Amygdala (tissue), 56 donors: ENCODE data around the gene COPG1.
"Not testable (repeated sequence)": the region's sequence is repeated elsewhere in the genome, so short reads cannot be mapped to it uniquely, and the experiment has no call there.

Experiments used
- DNase-seq, 56 donors: peaks; one replicate each; lab custom pipeline; 2025; lab: John Stamatoyannopoulos, UW

The COPG1 gene, protein sequence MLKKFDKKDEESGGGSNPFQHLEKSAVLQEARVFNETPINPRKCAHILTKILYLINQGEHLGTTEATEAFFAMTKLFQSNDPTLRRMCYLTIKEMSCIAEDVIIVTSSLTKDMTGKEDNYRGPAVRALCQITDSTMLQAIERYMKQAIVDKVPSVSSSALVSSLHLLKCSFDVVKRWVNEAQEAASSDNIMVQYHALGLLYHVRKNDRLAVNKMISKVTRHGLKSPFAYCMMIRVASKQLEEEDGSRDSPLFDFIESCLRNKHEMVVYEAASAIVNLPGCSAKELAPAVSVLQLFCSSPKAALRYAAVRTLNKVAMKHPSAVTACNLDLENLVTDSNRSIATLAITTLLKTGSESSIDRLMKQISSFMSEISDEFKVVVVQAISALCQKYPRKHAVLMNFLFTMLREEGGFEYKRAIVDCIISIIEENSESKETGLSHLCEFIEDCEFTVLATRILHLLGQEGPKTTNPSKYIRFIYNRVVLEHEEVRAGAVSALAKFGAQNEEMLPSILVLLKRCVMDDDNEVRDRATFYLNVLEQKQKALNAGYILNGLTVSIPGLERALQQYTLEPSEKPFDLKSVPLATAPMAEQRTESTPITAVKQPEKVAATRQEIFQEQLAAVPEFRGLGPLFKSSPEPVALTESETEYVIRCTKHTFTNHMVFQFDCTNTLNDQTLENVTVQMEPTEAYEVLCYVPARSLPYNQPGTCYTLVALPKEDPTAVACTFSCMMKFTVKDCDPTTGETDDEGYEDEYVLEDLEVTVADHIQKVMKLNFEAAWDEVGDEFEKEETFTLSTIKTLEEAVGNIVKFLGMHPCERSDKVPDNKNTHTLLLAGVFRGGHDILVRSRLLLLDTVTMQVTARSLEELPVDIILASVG

DNA sequence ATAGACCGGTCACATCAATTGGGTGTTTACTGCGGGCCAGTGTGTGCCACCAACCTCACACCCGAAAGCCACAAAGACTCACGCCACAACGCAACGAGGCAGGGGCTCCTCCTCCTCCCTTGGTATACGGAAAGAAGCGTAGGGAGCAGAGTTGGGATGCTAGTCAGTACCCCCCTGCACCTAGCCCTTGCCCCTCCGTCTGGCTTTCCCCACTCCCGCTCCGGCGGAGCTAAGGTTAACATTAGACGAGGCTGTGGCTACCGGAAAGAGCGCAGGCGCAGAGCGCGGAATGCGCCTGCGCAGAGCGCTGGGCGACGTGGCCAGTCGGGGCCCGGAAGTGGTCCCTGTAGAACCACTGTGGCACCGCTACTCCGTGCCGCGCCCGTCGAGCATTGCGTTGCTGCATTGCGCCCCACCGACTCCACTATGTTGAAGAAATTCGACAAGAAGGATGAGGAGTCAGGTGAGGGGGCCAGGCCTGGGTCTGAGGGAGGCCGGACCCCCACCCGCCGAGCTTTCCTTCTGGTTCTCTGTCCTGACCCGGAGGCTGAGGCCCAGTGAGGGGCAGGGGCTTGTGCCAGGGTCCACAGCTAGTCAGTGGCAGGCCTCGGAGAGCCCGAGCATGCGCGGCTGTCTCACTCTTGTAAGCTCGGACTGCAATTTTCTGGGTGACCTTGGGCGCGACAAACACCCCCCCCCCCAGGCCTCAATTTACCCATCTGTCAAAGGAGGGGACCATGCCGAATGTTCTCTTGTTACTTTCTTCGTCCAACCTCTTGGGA lies at the start of gene COPG1:
TSS of gene COPG1 (plus strand) at position 323 of the 782 bp plus-strand sequence. CDS start at position 427, 104 bp downstream.
- peak; percentile 38 to 92 (median 74) for DNase-seq

DNA sequence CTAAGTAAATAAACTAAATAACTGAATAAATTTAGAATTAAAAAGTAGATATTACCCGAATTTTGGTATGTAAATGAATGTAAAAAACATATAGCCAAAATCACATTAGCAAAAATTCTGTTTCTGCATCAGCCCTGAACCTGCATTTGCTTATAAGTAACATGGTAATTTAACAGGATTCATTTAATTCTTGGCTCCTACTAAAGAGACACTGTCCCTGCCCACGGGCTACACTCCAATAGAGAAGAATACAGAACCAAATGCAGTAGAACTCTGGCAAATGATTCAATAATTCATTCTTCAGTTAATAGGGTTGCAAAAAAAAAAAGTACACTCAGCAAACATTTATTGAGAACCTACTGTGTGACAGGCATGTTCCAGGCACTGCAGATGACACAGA lies 44.9 kb upstream of the COPG1 start:
- no peak for DNase-seq

DNA sequence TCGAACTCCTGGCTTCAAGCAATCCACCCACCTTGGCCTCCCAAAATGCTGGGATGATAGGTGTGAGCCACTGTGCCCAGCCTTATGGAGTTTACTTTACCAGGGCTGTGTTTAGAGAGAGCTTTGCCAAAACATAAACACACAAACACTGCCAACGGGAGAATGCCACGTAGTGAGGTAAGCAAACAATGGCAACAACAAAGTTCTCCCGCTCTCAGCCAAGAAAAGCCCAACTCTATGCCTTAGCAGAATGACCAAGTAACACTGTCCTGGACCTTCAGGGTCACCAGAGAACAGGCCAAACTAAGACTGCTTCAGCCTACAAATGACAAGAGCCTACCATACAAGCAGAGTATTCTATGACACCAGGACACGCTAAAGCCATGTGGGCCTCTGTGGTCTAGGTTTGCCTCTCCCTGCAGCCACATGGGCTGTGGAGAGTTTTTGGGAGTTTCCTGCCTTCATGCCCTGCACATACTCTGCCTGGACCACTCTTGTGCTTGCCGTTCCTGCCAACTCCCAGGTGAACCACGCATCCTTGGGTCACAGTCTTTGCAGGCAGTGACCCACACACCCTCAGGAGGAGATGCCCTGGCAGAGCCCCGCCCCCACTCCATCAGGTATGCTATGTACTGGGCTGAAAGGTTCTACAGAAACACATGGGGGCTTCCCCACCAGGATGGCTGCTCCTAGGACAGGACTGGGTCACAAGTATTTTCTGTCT lies 44.1 kb upstream of the COPG1 start:
- no peak for DNase-seq

DNA sequence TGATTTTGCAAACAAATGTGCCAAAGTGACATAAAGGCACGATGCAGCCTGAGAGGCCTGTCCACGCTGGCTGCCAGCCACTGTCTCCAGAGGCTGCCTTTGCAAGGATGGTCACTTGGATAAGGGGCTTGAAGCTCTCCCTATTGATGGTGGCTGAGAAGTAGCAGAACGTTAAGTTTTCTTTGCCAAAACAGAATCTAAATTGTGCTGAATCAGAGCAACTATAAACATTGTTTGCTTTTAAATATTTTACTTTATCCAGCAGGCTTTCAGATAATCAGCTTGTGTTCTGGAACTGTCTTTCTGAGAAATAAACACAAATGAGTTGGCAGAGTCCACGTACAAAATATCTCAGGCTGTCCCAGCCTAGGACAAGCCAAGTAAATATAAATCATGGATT lies 41.9 kb upstream of the COPG1 start:
- DNase-seq: peak in 6 of 56 donors; percentile 5 to 23 (median 13)

DNA sequence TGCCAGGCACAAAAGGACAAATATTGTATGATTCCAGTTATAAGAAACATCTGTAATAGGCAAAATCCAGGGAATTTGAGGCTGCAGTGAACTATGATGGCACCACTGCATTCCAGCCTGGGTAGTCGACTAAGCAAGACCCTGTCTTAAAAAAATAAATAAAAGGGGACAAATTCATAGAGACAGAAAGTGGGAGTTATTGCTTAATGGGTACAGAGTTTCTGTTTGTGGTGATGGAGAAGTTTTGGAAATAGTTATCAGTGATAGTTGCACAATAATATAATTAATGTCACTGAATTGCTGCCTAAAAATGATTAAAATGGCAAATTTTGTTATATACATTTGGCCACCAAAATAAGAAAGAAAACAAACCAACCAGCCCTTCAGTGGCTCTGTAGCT lies 38.1 kb upstream of the COPG1 start:
- no peak for DNase-seq

DNA sequence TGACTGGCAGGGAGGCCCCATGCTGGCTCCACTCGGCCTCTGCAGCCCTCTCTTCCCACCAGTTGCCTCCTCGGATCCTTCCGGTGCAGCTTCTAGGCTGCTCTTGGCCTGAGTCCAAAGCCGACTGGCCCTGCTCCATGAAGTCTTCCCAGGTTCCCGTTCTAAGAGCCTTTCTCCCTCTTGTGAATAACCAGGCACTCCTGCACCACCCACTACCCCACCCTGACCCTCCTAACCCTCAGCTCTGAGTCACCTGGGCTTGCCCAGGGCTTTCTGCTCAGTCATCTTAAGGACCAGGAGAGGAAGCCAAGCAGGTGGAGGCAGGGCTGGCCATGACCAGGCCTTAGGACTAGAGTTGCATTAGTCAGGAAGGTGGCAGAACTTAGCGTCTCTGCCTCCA lies 37.6 kb upstream of the COPG1 start:
- DNase-seq: peak in 1 of 56 donors; percentile 53

DNA sequence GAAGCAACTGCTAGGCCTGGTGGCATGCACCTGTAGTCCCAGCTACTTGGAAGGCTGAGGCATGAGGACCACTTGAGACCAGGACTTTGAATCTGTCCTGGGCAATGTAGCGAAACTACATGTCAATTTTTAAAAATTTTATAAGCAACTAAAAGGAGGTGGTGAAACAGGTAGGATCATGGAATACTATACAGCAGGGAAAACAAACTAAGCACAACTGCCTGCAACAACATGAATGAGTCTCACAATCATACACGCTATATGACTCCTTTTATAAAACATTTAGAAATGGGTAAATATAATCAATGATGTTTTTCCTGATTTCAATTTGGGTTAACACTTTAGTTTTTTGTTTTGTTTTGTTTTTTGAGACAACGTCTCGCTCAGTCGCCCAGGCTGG lies 36.2 kb upstream of the COPG1 start:
- DNase-seq: no peak

DNA sequence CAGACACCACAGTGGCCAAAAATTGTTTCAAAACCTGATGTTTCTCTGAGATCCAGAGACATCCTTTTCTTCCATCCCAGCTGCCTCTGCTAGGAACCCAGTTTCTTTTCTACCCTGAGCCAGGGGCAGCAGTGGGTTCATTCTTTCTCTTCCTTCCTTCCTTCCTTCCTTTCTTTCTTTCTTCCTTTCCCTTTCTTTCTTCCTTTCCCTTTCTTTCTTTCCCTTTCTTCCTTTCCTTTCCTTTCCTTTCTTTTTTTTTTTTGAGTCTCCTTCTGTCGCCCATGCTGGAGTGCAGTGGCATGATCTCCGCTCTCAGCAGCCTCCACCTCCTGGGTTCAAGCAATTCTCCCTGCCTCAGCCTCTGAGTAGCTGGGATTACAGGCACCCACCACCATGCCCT lies 30.7 kb upstream of the COPG1 start:
- no peak for DNase-seq

DNA sequence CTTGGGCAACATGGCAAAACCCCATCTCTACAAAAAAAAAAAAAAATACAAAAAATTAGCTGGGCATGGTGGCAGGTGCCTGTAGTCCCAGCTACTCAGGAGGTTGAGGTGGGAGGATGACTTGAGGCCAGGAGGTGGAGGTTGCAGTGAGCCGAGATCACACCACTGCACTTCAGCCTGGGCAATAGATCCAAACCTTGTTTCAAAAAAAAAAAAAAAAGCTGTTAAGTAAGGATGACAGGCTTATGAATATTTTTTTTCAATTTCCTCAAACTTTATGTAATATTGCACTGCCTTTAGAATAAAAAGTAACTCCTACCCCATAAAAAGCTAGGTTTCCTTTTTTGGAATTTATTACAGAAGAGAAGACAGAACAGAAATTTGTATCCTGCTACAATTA lies 25.0 kb upstream of the COPG1 start:
- DNase-seq: not testable (repeated sequence)

DNA sequence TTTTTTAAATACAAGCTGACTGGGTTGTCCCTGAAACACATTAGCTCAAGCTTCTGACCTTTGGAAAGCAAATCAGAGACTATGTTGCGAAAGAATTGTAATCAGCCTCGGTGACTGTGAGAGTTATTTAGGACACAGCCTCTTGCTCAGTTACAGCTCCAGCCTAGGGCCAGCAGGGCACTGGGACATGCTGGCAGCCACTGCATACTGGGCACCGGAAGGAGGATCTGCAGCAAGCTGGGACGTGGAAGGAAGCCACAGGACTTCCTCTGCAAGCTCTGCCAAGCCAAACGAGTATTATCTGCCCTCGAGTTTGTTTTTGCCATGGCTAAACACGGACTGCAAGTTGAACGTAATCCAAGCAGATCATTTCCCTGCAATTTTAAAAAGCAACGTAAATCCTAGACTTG lies 24.4 kb upstream of the COPG1 start:
- peak in 51 of 56 donors; percentile 4 to 78 (median 53) for DNase-seq

DNA sequence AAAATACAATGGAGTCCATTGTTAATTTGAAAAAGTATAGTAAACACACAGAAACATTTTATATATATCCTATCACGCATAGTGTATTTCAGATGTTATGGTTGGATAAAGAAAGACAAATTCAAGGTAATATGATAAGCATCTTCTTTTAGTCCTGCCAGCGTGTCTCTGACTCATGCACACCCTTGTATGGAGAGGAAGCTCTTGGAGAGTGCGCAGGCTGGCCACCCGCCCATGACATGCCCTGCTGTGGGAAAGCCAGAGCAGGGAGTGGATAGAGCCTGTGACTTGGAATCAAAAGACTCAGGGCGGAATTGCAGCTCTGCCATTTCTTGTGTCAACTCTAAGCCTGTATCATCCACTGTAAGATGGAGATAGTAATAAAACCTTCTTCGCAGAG lies 23.0 kb upstream of the COPG1 start:
- DNase-seq: peak in 11 of 56 donors; percentile 11 to 56 (median 32)

DNA sequence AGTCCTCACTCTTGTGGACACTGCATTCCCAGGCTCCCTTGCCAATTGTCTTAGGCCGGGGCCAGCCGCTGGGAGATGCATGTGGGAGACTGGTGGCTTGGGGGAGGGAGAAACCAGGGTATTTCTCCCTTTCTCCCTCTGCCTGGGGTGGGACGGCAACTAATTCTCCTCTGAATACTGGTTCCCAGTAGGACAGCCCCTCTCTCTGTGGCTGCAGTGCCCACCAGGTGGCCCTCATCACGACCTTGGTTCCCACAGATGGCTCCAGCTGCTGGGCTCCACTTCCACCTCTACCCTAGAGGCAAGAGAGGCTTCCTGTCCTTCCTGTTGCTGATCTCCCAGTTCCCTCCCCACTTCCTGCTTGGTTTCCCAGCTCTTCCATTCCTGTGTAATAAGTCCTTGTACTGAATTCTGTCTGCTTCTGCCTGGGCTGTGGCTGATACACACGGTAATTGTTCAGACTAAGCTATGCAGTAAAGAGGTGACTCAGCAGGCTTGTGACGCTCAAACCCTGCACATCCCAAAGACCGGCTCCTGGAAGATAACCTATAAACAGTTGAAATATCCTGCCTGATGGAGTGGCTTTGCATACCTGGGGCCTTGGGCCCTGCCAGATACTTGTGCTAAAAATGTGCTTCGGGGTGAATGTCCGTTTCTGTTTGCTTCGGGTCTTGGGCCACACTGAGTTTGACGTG lies 20.4 kb upstream of the COPG1 start:
- DNase-seq: no peak

DNA sequence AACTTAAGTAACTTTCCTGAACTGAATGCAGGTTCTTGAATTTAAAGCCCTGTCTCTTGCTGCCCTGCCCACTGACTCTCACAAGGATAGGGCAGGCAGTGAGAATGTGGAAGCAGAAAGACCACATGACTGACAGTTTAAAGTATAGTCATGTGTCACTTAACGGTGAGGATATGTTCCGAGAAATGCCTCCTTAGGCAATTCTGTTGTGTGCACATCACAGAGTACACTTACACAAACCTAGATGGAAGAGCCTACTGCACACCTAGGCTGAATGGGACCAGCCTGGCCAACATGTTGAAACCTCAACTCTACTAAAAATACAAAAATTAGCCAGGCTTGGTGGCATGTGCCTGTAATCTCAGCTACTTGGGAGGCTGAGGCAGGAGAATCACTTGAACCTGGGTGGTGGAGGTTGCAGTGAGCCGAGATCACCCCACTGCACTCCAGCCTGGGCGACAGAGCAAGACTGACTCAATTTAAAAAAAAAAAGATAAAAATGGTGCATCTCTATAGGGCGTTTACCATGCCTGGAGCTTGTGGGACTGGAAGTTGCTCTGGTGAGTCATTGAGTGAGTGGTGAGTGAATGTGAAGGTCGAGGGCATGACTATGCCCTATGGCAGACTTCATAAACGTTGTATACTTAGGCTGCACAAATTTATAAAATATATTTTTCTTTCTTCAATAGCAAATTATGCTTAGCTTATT lies 18.9 kb upstream of the COPG1 start:
- DNase-seq: peak in 1 of 56 donors; percentile 17

DNA sequence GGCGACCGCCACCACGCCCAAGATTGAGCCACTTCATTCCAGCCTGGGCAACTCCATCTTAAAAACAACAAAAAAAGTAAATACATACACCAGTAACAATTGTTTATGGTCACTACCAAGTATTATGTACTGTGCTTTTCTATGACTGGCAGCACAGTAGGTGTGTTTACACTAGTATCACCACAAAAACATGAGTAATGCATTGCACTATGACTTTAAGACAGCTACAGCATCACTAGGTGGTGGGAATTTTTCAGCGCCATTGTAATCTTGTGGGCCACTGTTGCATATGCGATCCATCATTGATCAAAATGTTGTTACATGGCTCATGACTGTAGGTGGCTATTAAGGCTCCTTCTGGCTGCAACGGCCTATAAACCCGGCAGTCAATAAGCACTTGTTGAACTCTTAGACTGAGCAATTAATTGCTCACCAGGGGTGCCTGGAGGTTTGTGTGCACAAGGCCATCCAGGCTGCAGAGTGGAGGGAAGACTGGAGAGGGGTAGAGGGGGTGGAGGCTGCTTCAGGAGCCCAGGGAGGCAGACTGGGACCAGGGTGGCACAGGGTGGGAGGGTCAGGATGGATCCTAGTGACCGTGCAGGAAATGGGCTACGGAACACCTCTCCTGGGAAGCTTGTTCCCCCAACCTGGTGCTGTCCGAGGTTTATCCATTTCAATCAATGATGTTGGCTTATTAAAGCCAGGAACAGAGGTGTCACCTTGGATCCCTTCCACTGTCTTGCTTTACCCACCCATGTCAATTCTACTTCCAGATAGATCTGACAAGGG lies 17.9 kb upstream of the COPG1 start:
- DNase-seq: no peak

DNA sequence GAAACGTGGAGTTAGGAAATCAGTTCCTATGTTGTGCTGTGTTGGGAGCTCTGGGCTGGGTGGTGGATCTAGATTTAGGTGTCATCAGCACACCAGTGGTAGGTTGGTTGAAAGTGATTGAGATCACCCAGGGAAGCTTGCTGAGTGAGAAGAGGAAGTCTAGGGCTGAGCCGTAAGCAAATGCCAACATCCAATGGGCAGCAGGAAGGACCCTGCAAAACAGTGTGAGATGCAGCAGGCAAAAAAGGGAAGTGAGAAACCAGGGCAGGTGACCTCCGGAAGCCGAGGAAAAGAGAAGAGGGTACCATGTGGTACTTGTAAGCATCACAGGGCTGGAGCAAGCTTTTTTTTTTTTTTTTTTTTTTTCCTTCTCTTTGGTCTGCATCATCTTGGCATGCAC lies 15.9 kb upstream of the COPG1 start:
- peak in 23 of 56 donors; percentile 4 to 57 (median 22) for DNase-seq

DNA sequence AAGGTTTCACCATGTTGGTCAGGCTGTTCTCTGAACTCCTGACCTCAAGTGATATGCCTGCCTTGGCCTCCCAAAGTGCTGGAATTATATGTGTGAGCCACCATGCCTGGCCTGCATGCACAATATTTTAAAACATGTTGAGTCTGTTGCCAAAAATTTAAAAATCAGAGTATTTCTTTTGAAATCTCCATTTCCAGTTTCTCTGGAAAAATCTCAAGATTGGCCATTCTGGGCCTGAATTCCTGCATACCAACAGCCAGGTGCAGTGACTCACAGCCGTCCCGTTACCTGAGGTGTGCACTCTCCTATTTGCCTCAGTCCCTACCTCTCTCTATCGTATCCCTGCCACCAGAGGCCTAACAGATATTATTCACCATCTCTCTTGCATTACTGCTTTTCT lies 15.0 kb upstream of the COPG1 start:
- no peak for DNase-seq

DNA sequence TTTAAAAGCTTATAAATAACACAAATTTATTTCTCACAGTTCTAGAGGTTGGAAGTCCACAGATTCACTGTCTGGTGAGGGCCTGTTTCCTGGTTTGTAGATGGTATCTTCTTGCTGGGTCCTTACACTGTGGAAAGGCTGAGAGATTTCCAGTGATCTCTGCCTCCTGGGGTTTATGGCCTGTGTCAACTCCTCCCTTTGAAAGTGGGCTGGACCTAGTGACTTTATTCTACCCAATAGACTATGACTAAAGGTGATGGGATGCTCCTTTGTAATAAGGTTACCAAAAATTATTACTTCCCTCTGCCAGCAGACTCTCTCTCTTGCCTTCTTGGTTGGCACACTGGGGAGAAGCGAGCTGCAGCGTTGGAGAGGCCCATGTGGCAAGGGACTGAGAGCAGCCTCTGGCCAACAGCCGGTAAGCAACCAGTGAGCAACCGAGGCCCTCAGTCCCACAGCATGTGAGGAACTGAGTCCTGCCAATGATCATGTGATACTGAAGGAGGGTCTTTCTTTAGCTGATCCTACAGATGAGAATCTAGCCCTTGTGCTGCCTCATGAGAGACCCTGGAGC lies 14.0 kb upstream of the COPG1 start:
- no peak for DNase-seq
